Stimulated activated effector memory CD8-positive, alpha-beta T cell treated with anti-CD3 and anti-CD28 coated beads, Interleukin-12 subunit alpha, Interleukin-12 subunit beta, amount 100 ng/mL, for 72 hours (primary cell): ENCODE data around the gene RASA3.
A peak's percentile ranks its signal among the peaks of the same experiment; 100 is the strongest.

ENCODE experiments used
- ATAC-seq: fragments of 150-1000 bp; cut with Tn5 transposase; 2 replicates; pipeline ENCODE4 v1.10.0; 2021
- DNase-seq, 2 donors: peaks; one replicate each; pipeline ENCODE4 v3.0.0; 2021 to 2022; ENCODE audit warnings: low spot score in 2 of 2
- H3K27ac Mint-ChIP-seq: one replicate; pipeline ENCODE4 v1.8.0; 2022; ENCODE audit warnings: mild to moderate bottlenecking, mixed read lengths
- H3K36me3 Mint-ChIP-seq: one replicate; pipeline ENCODE4 v1.8.0; 2022; ENCODE audit warnings: mild to moderate bottlenecking, mixed read lengths
- H3K4me1 Mint-ChIP-seq: one replicate; pipeline ENCODE4 v1.8.0; 2022; ENCODE audit warnings: mixed read lengths
- H3K4me3 Mint-ChIP-seq: one replicate; pipeline ENCODE4 v1.8.0; 2022; ENCODE audit warnings: mild to moderate bottlenecking, mixed read lengths
- H3K9me3 Mint-ChIP-seq: one replicate; pipeline ENCODE4 v1.8.0; 2022; ENCODE audit warnings: mixed read lengths

Gene RASA3

GRCh38 chr13:114008964-114009589 is 123.3 kb downstream of the RASA3 start:
- H3K27ac Mint-ChIP-seq = no peak overlapping the region

DNA sequence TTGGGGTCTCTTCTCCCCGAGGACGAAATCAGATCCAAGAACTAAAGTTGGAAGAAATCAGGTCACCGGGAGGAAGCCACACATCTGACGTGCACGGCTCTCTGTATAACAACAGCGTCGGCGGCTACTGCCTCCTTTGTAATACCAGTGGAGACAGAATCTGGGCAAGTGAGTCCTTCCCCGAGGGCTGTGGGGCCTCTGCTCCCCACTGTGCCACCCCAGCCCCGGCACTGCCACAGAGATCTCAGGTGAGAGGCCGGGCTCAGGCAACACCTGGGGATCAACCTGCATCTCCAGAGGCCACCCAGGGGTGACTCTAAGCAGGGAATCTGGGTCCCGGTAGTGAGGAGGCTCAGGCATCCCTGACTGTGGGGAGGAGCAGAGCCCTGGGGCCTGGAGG is 124.9 kb downstream of the RASA3 start:
- H3K9me3 Mint-ChIP-seq = no peaks in the 10 kb centered on the region
- peaks cover 19% of the 10 kb centered on the region for H3K36me3 Mint-ChIP-seq
- no peaks in the 10 kb centered on the region for H3K4me1 Mint-ChIP-seq
- peak overlapping the region; percentile 78 for H3K27ac Mint-ChIP-seq
- DNase-seq (no peak), ATAC-seq (no peak)
- no peak overlapping the region for H3K4me3 Mint-ChIP-seq

More at GRCh38 chr13:114008964-114009589, 123.3 kb downstream of the RASA3 start:
- no peak for DNase-seq
- Mint-ChIP-seq H3K4me3 (no peak overlapping the region), H3K4me1 (no peaks in the 10 kb centered on the region), H3K36me3 (peaks cover 15% of the 10 kb centered on the region), H3K9me3 (no peaks in the 10 kb centered on the region)
- ATAC-seq = no peak

DNA sequence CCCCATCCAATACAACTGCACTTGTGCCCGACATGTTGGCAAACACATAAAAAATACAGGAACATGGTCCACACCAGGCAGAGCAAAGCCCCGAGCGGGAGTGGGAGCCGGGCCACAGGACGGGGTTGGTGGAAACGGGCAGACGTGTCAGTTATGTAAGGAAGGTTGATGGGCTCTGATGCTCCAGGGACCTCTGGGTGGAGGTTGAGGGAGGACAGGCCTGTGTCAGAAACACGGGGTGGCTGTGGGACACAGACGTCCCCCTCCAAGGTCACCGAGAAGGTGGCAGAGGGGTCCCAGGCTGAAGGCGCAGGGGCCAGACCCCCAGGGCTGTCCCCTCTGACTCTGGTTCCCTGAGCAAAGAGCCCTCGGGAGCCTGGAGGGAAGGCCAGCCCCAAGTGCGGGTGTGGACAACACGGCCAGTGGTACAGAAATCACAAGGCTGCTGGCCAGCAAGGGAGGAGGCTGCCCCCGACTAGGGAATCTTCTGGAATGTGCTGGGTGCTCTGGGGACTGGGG is 127.2 kb downstream of the RASA3 start:
- Mint-ChIP-seq H3K4me1 (no peaks in the 10 kb centered on the region), H3K36me3 (peaks cover 29% of the 10 kb centered on the region), H3K9me3 (no peaks in the 10 kb centered on the region), H3K4me3 (no peak overlapping the region), H3K27ac (peak overlapping the region; percentile 55)
- ATAC-seq = peak; percentile 13
- no peak for DNase-seq

GRCh38 chr13:114004420-114005205 is 127.8 kb downstream of the RASA3 start:
- no peaks in the 10 kb centered on the region for H3K9me3 Mint-ChIP-seq
- no peaks in the 10 kb centered on the region for H3K4me1 Mint-ChIP-seq
- no peak for ATAC-seq
- no peak for DNase-seq
- H3K4me3 Mint-ChIP-seq = no peak overlapping the region
- H3K36me3 Mint-ChIP-seq = peaks cover 32% of the 10 kb centered on the region
- peak overlapping the region; percentile 55 for H3K27ac Mint-ChIP-seq

- Mint-ChIP-seq H3K27ac (no peak overlapping the region), H3K4me1 (peaks cover 8% of the 10 kb centered on the region), H3K36me3 (peaks cover 50% of the 10 kb centered on the region), H3K4me3 (no peak overlapping the region), H3K9me3 (no peaks in the 10 kb centered on the region)
- DNase-seq = no peak
- no peak for ATAC-seq
Measured at GRCh38 chr13:114002771-114003321, 129.6 kb downstream of the RASA3 start.

DNA sequence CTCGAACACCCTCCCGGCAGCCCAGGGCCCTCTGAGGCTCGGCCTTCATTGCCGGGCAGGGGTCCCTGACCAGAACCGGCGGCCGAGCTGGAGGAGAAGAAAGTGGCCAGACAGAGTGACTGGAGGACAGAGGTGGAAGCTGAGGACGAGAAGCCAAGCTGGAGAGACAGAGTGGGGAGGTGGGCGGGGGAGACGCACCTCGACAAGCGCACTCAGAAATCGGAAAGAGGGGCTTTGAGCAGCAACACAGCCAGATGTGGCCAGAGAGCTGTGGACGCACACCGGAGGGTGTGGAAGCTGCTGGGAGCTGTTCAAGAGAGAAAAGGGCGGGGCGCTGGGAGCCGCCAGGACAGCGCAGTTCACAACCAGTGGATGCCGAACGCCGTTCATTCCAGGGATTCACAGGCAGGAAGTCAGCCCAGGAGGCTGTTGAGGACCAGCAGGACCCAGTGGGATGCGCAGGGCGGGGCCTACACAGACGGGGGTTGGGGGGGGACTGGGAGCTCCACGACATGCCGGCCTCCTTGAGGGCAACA is 130.3 kb downstream of the RASA3 start:
- H3K4me1 Mint-ChIP-seq = peaks cover 8% of the 10 kb centered on the region
- no peak for ATAC-seq
- H3K27ac Mint-ChIP-seq = no peak overlapping the region
- H3K4me3 Mint-ChIP-seq = no peak overlapping the region
- H3K36me3 Mint-ChIP-seq = peaks cover 58% of the 10 kb centered on the region
- no peak for DNase-seq
- H3K9me3 Mint-ChIP-seq = no peaks in the 10 kb centered on the region

DNA sequence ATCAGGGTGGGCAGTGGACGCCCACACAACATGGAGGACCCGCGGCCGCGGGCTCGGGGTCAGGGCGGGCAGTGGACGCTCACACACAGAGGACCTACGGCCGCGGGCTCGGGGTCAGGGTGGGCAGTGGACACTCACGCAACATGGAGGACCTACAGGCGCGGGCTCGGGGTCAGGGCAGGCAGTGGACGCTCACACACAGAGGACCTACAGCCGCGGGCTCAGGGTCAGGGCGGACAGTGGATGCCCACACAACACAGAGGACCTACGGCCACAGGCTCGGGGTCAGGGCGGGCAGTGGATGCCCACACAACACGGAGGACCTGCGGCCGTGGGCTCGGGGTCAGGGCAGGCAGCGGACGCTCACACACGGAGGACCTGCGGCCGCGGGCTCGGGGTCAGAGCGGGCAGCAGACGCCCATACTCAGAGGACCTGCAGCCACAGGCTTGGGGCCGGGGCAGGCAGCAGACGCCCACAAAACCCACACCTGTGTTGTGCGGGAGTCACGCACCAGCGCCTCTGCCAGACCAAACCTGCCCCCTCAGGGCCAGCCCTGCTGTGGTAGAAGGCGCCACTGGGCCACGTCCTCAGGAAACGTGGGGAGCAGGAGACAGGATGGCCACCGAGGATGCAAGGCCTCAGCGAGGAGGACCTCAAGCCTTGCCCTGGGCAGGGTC is 131.0 kb downstream of the RASA3 start:
- H3K4me1 Mint-ChIP-seq = peaks cover 8% of the 10 kb centered on the region
- H3K27ac Mint-ChIP-seq = peak overlapping the region; percentile 63
- H3K9me3 Mint-ChIP-seq = no peaks in the 10 kb centered on the region
- peaks cover 64% of the 10 kb centered on the region for H3K36me3 Mint-ChIP-seq
- no peak overlapping the region for H3K4me3 Mint-ChIP-seq
- DNase-seq (no peak), ATAC-seq (no peak)

GRCh38 chr13:114000151-114001040 is 132.0 kb downstream of the RASA3 start:
- Mint-ChIP-seq H3K27ac (peak overlapping the region; percentile 63), H3K36me3 (peaks cover 64% of the 10 kb centered on the region)
- no peak for DNase-seq

DNA sequence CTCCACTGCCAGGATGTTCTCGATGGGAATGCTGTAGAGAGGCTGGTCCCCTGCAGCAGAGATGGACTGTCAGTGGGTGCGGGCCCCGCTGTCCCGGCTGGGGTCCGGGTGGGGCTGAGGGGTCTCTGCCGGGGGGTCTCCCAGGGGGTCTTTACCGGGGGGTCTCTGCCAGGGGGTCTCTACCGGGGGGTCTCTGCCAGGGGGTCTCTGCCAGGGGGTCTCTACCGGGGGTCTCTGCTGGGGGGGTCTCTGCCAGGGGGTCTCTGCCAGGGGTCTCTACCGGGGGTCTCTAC is 132.9 kb downstream of the RASA3 start:
- DNase-seq (no peak), ATAC-seq (no peak)
- H3K4me3 Mint-ChIP-seq = no peak overlapping the region
- H3K4me1 Mint-ChIP-seq = peaks cover 8% of the 10 kb centered on the region
- peaks cover 64% of the 10 kb centered on the region for H3K36me3 Mint-ChIP-seq
- H3K27ac Mint-ChIP-seq = peak overlapping the region; percentile 89
- H3K9me3 Mint-ChIP-seq = no peaks in the 10 kb centered on the region

More at GRCh38 chr13:114000151-114001040, 132.0 kb downstream of the RASA3 start:
- no peak for ATAC-seq
- peaks cover 8% of the 10 kb centered on the region for H3K4me1 Mint-ChIP-seq
- no peak overlapping the region for H3K4me3 Mint-ChIP-seq
- no peaks in the 10 kb centered on the region for H3K9me3 Mint-ChIP-seq

- Mint-ChIP-seq H3K4me3 (peak overlapping the region; percentile 26), H3K9me3 (no peaks in the 10 kb centered on the region), H3K36me3 (peaks cover 64% of the 10 kb centered on the region), H3K4me1 (peaks cover 8% of the 10 kb centered on the region), H3K27ac (peak overlapping the region; percentile 89)
- DNase-seq (no peak), ATAC-seq (no peak)
Measured at GRCh38 chr13:113998781-113999617, 133.4 kb downstream of the RASA3 start.

- Mint-ChIP-seq H3K4me3 (peak overlapping the region; percentile 26), H3K9me3 (no peaks in the 10 kb centered on the region), H3K36me3 (peaks cover 65% of the 10 kb centered on the region), H3K27ac (peak overlapping the region; percentile 89), H3K4me1 (peaks cover 8% of the 10 kb centered on the region)
- DNase-seq = no peak
- peak; percentile 51 for ATAC-seq
Measured at GRCh38 chr13:113997845-113998751, 134.3 kb downstream of the RASA3 start.

DNA sequence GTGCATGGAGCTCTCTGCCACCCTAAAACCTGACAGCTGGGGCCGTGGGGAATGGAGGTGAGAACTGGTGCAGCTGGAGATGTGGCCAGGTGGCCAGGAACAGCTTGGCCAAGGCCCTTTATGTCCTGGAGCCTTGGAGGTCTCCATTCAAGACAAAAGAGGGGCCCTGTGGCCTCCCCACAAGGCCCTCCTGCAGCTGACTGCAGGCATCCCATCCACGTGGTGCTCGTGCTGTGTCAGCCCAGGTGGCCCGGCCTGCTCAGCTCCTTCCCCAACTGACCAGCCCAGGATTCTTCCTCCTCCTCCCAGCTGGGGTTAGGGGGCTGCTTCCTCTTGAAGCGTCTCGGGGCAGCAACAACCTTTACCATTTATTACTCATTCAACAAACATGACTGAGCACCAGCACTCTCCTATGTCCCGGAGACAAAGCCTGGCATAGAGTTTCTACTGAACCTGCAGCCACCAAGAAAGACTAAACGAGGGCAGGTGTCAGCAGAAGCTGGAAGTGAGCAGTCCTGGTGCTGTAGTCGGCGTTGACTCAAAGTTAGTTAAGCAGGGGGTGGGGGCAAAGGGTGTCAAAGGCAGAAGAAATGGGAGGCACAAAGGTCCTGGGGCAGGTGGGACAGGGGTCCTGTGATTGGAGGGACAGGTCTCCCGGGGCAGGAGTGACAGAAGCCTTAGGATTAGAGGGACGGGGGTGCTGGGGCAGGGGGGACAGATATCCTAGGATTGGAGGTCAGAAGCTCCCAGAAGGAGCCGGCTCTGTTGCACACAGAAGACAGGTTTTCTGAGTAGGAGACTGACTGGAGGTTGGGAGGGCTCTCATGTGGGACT is 135.3 kb downstream of the RASA3 start:
- H3K4me1 Mint-ChIP-seq = peaks cover 9% of the 10 kb centered on the region
- H3K27ac Mint-ChIP-seq = peak overlapping the region; percentile 89
- no peak overlapping the region for H3K4me3 Mint-ChIP-seq
- DNase-seq (no peak), ATAC-seq (no peak)
- peaks cover 75% of the 10 kb centered on the region for H3K36me3 Mint-ChIP-seq
- H3K9me3 Mint-ChIP-seq = no peaks in the 10 kb centered on the region
